Heart right ventricle (tissue), 16 donors: ENCODE results near the gene GP5. TPM values are rescaled to one million over a fixed set of nuclear protein-coding genes. Genes with fewer than 3 reads are reported as not detected.

Source experiments
- ATAC-seq, 8 donors: fragments of 200-7000 bp; cut with Tn5 transposase; one replicate each; pipeline ENCODE4 v1.9.1; 2020; ENCODE audit warnings: mild to moderate bottlenecking in 8 of 8, moderate library complexity in 8 of 8, moderate number of reproducible peaks in 1 of 8
- DNase-seq, 2 donors: peaks; one replicate each; pipeline ENCODE4 v3.0.0-alpha.2; 2020
- H3K27ac ChIP-seq, 10 donors: fragments of 200-600 bp; sonication (generic) in 2 of 10; one replicate each; pipeline versions ENCODE4 v1.5.0 to v1.8.0; 2020 to 2022; ENCODE audit warnings: mild to moderate bottlenecking in 3 of 10
- H3K27me3 ChIP-seq, 7 donors: fragments of 200-600 bp; one replicate each; pipeline ENCODE4 v1.8.0; 2021 to 2022; ENCODE audit warnings: mild to moderate bottlenecking in 2 of 7
- H3K36me3 ChIP-seq, 9 donors: fragments of 200-600 bp; sonication (generic) in 1 of 9; one replicate each; pipeline versions ENCODE4 v1.5.0 to v1.8.0; 2020 to 2022; ENCODE audit warnings: mild to moderate bottlenecking in 2 of 9
- H3K4me1 ChIP-seq, 9 donors: fragments of 200-600 bp; sonication (generic) in 1 of 9; one replicate each; pipeline versions ENCODE4 v1.5.0 to v1.8.0; 2020 to 2022; ENCODE audit warnings: mild to moderate bottlenecking in 4 of 9
- H3K4me3 ChIP-seq, 10 donors: fragments of 200-600 bp; sonication (generic) in 2 of 10; one replicate each; pipeline versions ENCODE4 v1.5.0 to v1.8.0; 2020 to 2022; ENCODE audit warnings: mild to moderate bottlenecking in 7 of 10, moderate library complexity in 2 of 10
- H3K9me3 ChIP-seq, 11 donors: fragments of 200-600 bp in 10 of 11; sonication (generic) in 2 of 11; one replicate each; pipeline versions ENCODE4 v1.5.0 to v1.8.0; 2013 to 2022; ENCODE audit warnings: mild to moderate bottlenecking in 2 of 11, control low read depth in 1 of 11, moderate library complexity in 1 of 11
- CTCF ChIP-seq, 9 donors: fragments of 200-600 bp; sonication (generic) in 2 of 9; IDR thresholded peaks; one replicate each; pipeline versions ENCODE4 v1.5.0 to v1.8.0; 2021 to 2022; ENCODE audit warnings: antibody characterized with exemption in 9 of 9, mild to moderate bottlenecking in 5 of 9, moderate library complexity in 1 of 9
- WGBS, 2 donors: extraction: QIAGEN DNeasy Blood & Tissue Kit; methylation state at CpG; one replicate each; pipeline ENCODE4 v1.1.7; 2013; ENCODE audit warnings: inconsistent platforms in 1 of 2; 5-methylcytosine and 5-hydroxymethylcytosine counted together
- intact Hi-C, 10 donors: fragments of 100-400 bp; cut with DNase I; formaldehyde crosslinking; loops; one replicate each; pipeline versions ENCODE4 v1.11.1 to v1.14.2; 2022
- polyA plus RNA-seq, 2 donors: library from polyadenylated mRNA; stranded (reverse); fragments of 200-250 nt; gene quantifications; one replicate each; pipeline ENCODE4 v1.2.3, GENCODE V29; 2013
- total RNA-seq, 10 donors: library from RNA; stranded (reverse); fragmentation: NEBNext Ultra II Directional in 3 of 10; extraction: Animal tissue kit (Norgen Biotek cat#: 25700) in 3 of 10; gene quantifications; one replicate each; pipeline versions ENCODE4 v1.2.1 to v1.2.4, GENCODE V29; 2021 to 2023
- donor health status: Arrhythmogenic right ventricular cardiomyopathy.
- donor health status: ischemic (EF 13 %, LVEDD 7.1; RV severe dilation, severe dysfunction).
- donor health status: healthy with polysubstance abuse.
- donor health status: DM: no; HTN: yes; CAD: no.
- donor health status: DM: no; HTN: no; CAD: no.
- donor health status: ischemic (EF 25% LVEDD 6.9; RV normal size, moderate dysfunction).
- donor health status: ischemic (EF 25% LVEDD 5.7; RV mildly dilated, moderate dysfunction).
- donor health status: healthy.
- donor health status: DM: yes; HTN: yes; CAD: no.
- donor health status: Ischemic cardiomyopathy.
- donor health status: ischemic (EF 35%, LVEDD 5.7; RV mildly dilated, moderate dysfunction).
- donor health status: nonischemic (EF 11% LVEDD 7.7; RV severe dilation, severe dysfunction).
- donor health status: DM: yes; HTN: yes; CAD: no.
- donor health status: PGD.
- donor health status: ischemic (EF 29% LVEDD 5.4; RV normal size, mild dysfunction).
- donor health status: nonischemic (EF 23%, LVEDD 6.1; RV moderate dilation, normal function).

GP5 gene
- total and polyA plus RNA-seq, 12 donors, result 0.01 to 0.21 (median 0.13) TPM; not detected in 5

- WGBS, 2 donors, result 65 to 85% methylated on average over 3 of the region's 3 CpGs
- ATAC-seq (no peak), DNase-seq (no peak)
- Histone ChIP-seq H3K27ac (no peak overlapping the region), H3K27me3 (peaks cover 0 to 4% (median 0%) of the 10 kb centered on the region in 7 donors), H3K4me3 (no peak overlapping the region), H3K9me3 (no peaks in the 10 kb centered on the region), H3K36me3 (no peaks in the 10 kb centered on the region), H3K4me1 (no peaks in the 10 kb centered on the region)
- intact Hi-C loops, result no loop called here
- TF ChIP-seq CTCF (IDR thresholded peaks at IDR 0.05), result no peak
Measured at GRCh38 chr3:194350726-194351071, 48.4 kb downstream of the GP5 start.

GRCh38 chr3:194348354-194348753 lies 50.7 kb downstream of the GP5 start:
- H3K4me3 ChIP-seq, result no peak overlapping the region
- intact Hi-C loops, result loop anchor here in 1 of 10 donors (10.0 kb wide), 1 partner anchor 684 kb away; no protein-coding TSS in a partner anchor
- peaks cover 0 to 14% (median 2%) of the 10 kb centered on the region in 7 donors for H3K27me3 ChIP-seq
- H3K36me3 ChIP-seq, result no peaks in the 10 kb centered on the region
- WGBS, 2 donors, result 84 to 86% methylated on average over 6 of the region's 6 CpGs
- H3K9me3 ChIP-seq, result no peaks in the 10 kb centered on the region
- no peak overlapping the region for H3K27ac ChIP-seq
- DNase-seq (no peak), ATAC-seq (no peak)
- TF ChIP-seq CTCF (IDR thresholded peaks at IDR 0.05), result no peak
- H3K4me1 ChIP-seq, result peaks cover 0 to 5% (median 0%) of the 10 kb centered on the region in 9 donors

- no peak for DNase-seq
- H3K4me3 ChIP-seq, result no peak overlapping the region
- intact Hi-C loops, result loop anchor here in 1 of 10 donors (10.0 kb wide), 1 partner anchor 682 kb away; no protein-coding TSS in a partner anchor
- TF ChIP-seq CTCF (IDR thresholded peaks at IDR 0.05), result no peak
- H3K36me3 ChIP-seq, result no peaks in the 10 kb centered on the region
- WGBS, 2 donors, result 76 to 86% methylated on average over 5 of the region's 5 CpGs
- H3K27me3 ChIP-seq, result peaks cover 0 to 22% (median 6%) of the 10 kb centered on the region in 7 donors
- H3K4me1 ChIP-seq, result peaks cover 0 to 5% (median 0%) of the 10 kb centered on the region in 9 donors
- no peaks in the 10 kb centered on the region for H3K9me3 ChIP-seq
- ATAC-seq, result no peak
- H3K27ac ChIP-seq, result no peak overlapping the region
Measured at GRCh38 chr3:194346621-194347020, 52.4 kb downstream of the GP5 start.

- Histone ChIP-seq H3K27me3 (peaks cover 0 to 25% (median 6%) of the 10 kb centered on the region in 7 donors), H3K4me3 (no peak overlapping the region), H3K27ac (no peak overlapping the region), H3K36me3 (no peaks in the 10 kb centered on the region), H3K4me1 (peaks cover 0 to 5% (median 0%) of the 10 kb centered on the region in 9 donors), H3K9me3 (no peaks in the 10 kb centered on the region)
- intact Hi-C loops, result loop anchor here in 1 of 10 donors (10.0 kb wide), 1 partner anchor 681 kb away; no protein-coding TSS in a partner anchor
- ATAC-seq (no peak), DNase-seq (no peak)
- WGBS, 2 donors, result 84 to 91% methylated on average over 9 of the region's 9 CpGs
- no peak for TF ChIP-seq CTCF (IDR thresholded peaks at IDR 0.05)
Measured at GRCh38 chr3:194346035-194346434, 53.0 kb downstream of the GP5 start.

Other genes starting within 250 kb of the GP5 start
- gene CPN2, start 47.9 kb downstream of the GP5 start, total RNA-seq, result 1 to 10 TPM in 9 of 10 donors, under 1 TPM in 1; 0.87 to 4.5 (median 1.6) TPM
- gene CPN2, start 47.9 kb downstream of the GP5 start, polyA plus RNA-seq, result under 1 TPM; 0.12 to 0.51 TPM
- under 1 TPM in 9 of 10 donors, not detected in 1; 0.05 to 0.81 (median 0.41) TPM for gene LRRC15, start 29.5 kb downstream of the GP5 start, total RNA-seq
- under 1 TPM; 0.07 to 0.10 TPM for gene LRRC15, start 29.5 kb downstream of the GP5 start, polyA plus RNA-seq
- 100 to 1,000 TPM in 5 of 10 donors, 10 to 100 TPM in 5; 60.3 to 195 (median 109) TPM for gene ATP13A3, start 87.7 kb upstream of the GP5 start, total RNA-seq
- gene ATP13A3, start 87.7 kb upstream of the GP5 start, polyA plus RNA-seq, result 10 to 100 TPM; 31.0 to 45.9 TPM
- gene TMEM44, start 234.2 kb upstream of the GP5 start, total RNA-seq, result 1 to 10 TPM; 3.1 to 9.5 (median 4.5) TPM
- gene TMEM44, start 234.2 kb upstream of the GP5 start, polyA plus RNA-seq, result 10 to 100 TPM in 1 of 2 donors, 1 to 10 TPM in 1; 8.2 to 21.9 TPM